ENCODE measurements around the gene HK1.

Gene HK1

DNA sequence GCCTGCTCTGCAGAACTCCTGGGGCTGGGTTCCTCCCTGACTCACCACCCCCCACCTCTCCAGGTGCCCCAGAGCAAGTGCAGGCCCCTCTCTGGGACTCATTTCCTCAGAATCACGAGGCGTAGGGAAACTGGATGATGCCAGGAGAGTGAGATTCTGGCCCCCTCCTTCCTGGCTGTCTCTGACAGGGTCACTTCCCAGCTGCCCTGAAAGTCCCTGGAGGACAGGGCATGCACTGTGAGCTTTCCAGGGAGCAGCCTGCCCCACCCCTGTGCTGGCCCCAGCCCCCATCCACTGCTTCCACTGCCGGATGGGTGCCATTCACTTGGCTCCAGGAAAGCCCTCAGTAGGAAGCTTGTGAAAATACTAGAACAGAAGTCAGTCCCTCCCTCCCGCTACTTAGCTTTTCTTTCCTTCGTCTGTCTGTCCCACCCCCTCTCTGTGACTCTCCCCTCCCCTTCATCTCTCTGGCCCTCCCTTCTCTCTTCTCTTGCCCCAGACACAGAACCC is 128.1 kb downstream of the HK1 start:
- no peak for DNase-seq
- ATAC-seq: no peak

DNA sequence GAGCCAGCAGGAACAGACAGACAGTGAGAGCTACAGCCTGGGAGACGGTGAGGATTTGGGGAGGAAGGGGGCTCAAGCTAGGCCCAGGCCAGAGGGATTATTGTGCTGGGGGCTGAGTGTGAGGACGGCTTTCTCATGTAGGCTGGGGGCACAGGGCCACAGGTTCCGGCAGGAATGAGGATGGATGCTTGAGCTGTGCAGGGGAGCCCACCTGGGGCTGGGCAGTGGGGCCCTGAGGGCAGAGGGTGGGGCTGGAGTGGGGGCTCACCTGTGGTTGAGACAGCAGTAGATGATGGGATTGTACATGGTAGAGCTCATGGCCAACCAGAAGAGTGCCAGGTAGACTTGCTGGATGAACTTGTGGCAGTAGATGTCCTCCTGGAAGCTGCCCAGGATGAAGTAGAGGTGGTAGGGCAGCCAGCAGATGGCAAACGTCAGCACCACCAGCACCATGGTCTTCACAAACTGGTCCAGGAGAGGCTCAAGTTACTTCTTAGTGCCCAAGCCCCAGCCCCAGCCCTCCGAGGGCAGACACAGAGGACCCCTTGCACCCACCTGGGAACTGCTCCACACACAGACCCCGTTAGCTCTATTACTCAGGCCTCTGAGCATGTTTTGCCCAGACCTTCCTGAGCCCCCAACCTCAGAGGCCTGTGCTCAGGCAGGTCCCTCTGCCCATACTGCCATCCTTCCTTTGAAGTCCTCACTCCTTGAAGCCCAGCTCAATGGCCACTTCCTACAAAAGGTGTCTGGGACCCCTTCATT is 128.7 kb downstream of the HK1 start:
- DNase-seq (no peak), ATAC-seq (no peak)

DNA sequence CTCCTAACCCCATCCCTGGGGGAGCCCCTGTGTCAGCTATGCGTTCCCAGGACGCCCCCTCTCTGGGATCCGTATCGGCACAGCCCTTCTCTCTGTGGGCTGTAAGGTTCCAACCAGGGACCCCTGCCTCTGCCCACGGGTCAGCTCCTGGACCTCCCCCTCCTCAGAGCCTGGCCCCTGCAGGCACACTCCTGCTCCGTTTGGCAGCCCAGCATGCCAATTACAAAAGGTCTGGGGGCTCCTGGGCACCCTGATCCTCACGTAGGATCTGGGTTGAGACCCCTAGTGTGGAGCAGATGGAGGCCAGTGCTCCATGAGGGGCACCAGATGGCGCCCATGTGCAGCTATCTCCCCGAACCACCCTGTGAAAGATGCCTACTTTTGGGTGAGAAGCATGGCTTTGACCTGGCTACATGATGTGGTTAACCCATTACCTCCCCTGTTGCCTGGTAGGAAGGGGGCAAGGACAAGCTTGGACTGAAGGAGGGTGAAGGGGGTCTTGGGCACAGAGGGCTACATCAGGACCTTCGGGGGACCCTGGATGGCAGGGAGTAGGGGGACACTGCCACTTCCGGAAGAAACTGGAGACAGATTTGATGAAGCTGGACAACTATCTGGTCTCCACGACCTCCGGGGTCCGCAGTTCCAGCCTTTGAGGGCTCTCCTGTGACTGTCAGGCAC is 129.5 kb downstream of the HK1 start:
- ATAC-seq (no peak), DNase-seq (no peak)

DNA sequence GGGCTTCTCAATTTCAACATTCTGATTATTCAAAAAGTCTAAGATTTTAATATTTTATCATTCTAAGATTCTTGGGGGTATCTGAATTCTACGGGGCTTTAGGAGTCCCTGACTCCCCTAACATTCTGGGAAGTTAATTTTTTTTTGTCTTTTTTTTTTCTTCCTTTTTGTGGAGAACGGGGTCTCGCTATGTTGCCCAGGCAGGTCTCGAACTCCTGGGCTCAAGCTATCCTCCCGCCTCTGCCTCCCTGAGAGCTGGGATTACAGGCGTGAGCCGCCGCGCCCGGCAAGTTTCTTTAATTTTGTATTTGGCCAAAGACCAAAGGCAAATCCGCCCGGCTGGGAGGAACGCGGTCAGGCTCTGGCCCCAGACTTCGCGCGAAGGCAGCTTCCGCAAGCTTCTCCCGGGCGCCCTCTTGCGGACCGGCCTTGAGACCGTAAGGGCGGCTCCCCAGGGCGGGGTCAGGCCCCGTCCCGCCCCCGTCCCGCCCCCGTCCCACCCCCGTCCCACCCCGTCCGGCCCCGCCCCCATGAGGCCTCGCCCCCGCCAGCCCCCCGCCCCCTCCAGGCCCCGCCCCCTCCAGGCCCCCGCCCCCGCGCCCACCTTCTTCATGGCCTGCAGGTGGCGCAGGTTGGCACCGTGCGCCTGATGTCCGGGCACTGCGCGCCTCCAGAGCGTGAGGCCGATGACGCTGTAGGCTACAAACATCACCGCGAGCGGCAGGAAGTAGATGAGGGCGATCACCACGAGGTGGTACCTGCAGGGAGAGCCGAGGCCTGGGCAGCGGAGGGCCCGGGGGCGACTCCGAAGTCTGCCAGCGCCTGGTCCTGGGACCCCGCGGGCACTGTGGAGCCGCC is 130.3 kb downstream of the HK1 start:
- peak; percentile 93 for ATAC-seq
- DNase-seq: peak; percentile 94

DNA sequence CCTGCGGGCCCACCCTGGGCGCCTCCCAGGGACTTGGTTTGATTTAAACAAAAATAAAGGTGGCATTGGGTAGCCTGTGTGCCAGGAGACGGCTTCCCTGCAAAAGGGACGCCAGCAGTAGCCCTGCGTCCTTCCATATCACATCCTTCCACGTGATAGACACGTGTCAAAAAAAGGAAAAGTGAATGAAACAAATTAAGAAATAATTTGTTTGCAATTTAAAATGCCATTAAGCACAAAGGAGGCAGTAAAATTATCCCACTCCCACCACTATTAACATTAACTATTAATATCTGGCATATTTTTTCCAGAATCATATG is 130.8 kb downstream of the HK1 start:
- DNase-seq: no peak
- no peak for ATAC-seq

DNA sequence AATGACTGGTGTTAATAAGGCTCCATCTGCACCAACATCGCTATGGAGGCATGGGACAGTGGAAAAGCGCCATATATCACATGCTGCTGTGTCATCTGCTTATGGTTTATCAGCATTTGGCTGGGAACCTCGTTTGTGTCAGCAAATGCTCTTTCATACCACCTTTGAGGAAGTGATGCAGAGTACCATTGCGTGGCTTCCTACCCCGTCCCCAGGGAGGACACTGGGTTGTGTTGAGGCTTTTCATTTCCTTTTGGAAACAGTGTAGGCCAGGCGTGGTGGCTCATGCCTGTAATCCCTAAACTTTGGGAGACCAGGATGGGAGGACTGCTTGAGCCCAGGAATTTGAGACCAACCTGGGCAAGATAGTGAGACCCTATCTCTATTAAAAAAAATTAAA is 131.7 kb downstream of the HK1 start:
- no peak for ATAC-seq

DNA sequence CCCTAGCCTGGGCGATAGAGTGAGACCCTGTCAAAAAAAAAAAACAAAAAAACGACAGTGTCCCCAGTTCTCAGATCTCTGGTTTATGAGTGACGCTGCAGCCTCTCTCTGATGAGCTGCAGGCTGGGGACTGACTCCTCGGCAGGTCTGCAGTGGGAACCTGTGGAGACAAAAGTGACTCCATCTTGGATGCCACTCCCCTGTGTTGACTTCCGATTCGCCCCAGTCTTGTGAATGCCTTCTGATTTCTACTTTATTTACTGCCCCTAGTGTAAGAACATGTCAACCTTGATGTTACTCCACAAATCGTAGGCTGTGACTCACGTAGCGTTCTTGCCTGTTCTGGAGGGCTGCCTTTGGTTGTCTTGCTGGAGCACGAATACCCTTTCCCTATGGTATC is 132.2 kb downstream of the HK1 start:
- ATAC-seq (no peak), DNase-seq (no peak)

More for the DNA sequence above, 131.7 kb downstream of the HK1 start:
- DNase-seq: no peak

DNA sequence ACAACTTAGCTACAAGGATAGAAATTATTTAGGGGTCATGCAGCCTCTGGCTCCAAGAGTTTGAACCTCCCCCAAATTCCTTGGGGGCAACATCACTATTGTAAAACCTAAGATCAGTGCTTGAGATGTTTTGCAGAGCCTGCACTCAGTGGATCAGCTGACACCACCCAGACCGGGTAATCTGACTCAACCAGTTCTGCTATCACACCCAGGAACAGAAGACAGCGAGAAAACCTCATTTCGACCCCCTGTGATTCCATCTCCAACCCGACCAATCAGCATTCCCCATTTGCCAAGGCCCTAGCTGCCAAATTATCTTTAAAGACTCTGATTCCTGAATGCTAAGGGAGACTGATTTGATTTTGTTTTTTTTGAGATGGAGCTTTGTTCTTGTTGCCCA is 133.2 kb downstream of the HK1 start:
- no peak for ATAC-seq
- DNase-seq: no peak

DNA sequence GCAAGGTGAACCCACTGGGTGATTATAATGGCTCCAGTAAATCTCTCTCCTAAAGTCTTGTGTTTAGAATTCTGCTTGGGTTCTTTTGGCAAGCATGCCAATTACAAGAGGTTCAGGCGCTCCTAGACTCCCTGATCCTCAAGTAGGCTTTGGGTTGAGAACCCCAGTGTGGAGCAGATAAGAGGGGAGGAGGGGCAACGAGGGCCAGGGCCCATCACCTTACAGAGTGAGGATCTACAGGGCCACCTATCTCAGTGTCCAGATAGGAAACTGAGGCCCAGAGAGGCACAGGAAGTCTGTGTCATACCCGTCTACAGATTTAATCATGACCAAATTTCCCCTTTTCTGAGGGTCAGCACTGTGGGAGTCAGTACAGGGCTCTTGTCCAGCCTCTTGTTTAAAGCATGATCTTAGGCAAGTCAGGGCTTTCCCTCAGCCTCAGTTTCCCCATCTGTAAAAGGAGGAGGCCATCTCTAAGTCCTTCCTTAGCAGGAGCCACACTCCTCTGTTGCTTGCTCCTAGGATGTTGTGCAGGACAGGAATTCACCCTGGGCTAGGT is 134.0 kb downstream of the HK1 start:
- ATAC-seq: no peak
- no peak for DNase-seq

DNA sequence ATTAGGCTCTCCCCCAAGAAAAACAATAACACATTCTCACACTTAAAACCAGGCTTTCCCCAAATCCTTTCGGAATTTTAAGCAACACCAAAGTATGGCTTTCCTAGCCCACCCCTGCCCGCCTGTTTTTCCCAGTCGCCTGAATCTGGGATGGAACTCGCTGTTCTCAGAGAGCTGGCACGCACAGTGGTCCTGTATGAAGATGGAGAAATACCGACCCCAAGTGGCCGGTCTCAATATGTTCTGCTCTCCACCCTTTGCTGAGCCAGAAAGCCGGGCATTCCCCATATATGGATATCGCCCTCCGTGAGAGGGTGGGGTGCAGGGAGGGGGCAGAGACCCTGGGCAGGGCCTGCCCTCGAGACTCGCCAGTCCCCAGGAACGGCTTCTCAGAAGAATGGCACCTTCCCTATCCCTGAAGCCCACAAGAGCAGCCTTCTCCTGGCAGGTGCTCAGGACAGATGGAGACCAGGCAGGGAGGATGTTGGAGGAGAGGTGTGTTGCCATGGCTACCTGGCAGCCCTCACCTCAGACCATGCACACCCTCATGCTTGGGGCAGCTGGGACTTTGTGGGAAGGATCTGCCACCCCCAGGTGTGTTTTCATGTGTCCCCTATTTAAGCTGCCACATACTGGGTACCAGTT is 135.0 kb downstream of the HK1 start:
- DNase-seq (peak; percentile 47), ATAC-seq (no peak)

DNA sequence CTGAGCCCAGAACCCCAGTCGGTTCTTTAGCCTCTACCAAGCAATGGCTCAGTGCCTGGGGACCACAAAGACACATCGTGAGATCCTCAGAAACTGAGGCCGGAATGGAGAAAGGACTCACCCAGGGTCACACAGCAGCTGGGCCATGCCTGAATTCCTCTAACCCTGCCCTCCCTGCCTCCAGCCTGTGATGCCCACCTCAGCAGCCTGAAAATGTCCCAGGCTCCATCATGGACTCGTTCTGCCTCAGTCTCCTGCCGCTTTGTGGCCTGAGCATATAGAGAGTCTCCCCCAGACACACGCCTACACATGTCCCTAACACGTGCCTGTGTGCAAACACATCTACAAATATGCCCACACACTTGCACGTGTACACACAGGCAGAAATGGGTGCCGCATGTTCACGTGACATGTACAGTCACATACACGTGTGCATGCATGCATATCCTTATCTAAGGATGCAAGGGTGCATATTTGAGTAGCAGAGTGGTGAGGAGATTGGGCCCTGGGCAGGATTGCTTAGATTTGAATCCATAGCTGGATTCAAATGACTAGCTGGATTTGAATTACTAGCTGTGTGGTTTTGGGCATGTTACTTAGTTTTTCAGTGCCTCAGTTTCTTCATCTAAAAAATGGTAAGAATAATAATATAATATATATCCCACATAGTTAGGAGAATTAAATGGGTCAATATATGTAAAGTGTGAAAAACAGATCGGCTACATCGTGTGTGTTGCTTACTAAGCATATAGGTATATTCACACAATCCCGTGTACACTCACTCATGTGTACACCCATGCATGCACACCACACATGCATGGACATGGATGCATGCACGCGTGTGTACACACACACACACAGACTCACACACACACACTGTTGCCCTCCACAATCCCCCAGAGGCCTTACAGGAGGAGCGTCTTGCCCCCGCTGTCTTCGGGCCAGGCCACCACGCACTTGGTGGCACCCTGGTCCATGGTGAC is 136.0 kb downstream of the HK1 start:
- ATAC-seq (no peak), DNase-seq (no peak)

DNA sequence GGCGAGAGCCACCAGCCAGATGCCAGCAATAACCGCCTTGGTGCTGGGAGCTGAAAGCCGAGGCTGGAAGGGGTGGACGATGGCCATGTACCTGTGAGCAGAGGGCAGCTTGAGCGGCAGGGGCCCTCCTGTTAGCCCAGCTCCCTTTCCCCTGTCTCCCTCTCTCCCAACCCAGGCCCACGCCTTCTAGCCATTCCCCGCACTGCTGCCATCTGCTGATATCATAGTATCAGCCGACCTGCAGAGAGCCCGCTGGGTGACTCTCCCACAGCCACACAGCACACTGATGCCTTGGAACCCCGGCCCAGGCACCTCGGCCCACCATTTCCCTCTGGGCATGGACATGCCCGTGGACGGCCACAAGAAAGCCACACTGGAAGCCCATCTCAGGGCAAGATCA is 136.8 kb downstream of the HK1 start:
- DNase-seq: no peak
- ATAC-seq: no peak

DNA sequence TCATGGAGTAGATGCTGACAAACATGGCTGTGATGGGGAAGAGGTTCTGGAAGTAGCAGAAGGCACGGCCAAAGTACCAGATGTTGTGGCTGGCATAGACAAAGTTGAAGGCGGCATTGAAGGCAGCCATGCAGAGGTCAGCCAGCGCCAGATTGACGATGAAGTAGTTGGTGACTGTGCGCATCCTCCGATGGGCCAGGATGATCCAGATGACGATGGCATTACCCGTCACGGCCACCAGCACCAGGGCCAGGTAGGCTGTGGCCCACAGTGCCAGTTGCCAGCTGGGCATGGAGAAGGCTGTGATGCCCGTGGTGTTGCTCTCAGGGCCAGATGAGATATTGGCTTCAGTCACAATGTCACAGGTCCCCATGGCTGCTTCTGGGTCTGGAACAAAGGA is 137.7 kb downstream of the HK1 start:
- ATAC-seq (no peak), DNase-seq (no peak)

DNA sequence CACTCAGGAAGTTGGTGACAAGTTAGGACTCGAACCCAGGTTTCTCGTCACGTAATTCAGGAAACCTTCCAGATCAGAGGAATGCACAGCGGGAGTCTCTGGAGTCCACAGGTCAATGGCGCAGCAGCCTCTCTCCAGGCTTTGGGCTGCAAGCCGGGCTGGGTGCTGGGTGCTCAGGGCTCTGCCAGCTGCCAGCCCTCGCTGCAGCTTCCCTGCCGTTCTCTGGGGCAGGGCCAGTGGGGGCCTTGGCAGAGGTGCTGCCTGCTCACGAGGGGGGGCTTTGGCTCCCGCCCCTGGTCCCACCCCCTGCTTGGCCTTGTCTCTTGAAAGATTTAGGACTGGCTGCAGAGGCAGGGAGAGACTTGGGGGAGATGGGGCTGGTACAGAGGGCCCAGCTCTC is 138.4 kb downstream of the HK1 start, which contains the start of gene TACR2:
Gene TACR2, minus strand, starts transcription at position 224 of the 400 bp plus-strand sequence. CDS start 595 bp downstream, outside the sequence.
- DNase-seq (no peak), ATAC-seq (no peak)

DNA sequence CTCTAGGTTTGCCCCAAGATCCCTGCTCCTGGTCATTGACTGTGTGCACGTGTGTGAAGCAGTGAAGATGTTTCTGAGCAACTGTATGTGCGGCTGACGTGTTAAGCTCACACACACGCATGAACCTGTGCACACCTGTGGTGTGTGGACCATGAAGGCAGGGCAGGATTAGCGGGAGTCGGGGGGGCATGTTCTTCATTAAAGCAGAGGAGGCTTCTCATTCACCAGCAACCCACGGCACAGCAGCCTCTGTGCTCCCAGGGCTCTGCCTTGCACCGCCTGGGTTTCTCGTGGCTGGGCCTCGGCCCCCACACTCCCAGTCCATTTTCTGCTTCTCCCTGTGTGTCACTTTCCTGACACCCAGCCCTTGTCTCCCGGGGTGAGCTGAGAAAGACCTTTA is 139.2 kb downstream of the HK1 start:
- ATAC-seq (no peak), DNase-seq (no peak)

DNA sequence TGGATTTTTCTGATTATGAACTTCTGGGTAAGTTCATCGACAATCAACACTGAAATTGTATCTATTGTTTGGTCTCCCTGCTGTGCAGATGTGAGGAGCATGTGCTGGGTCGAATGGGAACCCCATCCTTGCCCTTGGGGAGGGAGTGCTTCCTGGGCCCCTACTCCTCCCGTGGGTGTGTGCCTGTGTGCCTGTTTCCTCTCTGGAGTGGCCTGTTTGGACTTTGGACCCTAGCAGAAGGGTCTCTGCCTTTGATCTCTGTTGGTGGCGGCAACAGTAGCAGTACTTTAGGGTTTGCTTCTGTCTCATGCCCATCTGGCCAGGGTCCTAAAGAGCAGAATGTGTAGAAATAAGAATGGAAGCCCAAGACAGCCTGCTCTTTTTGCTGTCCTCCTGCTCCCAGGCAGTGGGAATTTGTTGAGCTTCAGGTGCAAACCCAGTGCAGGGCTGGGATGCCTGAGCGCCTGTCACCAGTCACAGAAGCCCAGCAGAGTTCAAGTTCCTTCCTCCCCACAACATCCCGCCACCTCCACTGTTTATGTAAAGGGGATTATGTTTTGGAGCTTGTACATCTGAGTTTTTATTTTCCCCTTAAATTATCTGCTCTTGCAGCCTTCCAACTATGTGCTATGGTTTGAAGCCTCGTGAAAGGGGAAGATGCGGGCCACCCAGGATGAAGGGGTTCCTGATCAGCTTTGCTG is 139.9 kb downstream of the HK1 start:
- no peak for DNase-seq
- ATAC-seq: no peak

DNA sequence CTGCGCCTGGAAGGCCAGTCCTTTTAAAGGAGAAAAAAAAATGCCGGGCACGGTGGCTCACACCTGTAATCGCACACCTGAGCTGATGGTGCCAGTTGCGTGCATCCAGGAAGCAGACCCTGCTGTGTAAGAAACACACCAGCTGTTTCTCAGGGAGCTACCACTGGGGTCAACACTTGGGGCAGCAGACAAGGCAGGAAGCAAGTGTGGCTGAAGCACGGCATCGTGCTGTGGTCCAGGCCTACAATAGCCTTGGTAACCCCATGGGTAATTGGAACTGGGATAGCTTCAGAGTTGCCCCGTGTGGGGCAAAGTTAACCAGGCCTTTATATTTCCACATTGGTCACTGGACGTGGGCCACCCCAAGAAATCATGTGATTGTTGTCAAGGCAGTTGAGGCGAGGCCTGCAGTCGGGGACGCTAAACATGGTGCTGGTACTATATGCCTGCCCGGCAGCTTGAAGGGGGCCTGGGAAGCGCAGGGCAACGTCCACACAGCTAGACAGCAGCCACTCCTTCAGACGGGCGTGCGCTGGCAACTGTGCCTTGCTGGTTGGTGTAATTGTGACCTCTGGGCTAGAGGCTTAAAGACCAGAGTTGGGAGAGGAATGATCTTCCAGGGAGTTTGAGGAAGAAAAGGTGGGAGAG is 140.9 kb downstream of the HK1 start:
- ATAC-seq (no peak), DNase-seq (no peak)

DNA sequence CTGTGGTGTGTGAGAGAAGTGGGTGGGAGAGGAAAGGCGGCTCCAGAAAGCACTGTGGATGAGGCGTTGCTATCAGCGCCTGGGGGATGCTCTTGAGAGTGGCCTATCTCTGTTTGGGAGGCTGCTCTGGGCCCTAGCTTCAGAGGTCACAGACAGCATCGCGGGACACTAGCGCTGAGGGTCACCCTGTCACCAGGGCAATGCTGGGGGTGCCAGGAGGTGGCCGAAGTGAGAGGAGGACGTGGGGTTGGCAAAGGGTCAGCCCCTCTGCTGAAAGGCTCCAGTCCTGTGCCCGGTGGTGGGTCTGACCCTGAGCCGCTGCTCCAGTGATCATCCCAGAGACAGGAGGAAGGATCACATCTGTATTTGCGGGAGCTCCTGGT is 141.4 kb downstream of the HK1 start:
- no peak for DNase-seq
- ATAC-seq: no peak

DNA sequence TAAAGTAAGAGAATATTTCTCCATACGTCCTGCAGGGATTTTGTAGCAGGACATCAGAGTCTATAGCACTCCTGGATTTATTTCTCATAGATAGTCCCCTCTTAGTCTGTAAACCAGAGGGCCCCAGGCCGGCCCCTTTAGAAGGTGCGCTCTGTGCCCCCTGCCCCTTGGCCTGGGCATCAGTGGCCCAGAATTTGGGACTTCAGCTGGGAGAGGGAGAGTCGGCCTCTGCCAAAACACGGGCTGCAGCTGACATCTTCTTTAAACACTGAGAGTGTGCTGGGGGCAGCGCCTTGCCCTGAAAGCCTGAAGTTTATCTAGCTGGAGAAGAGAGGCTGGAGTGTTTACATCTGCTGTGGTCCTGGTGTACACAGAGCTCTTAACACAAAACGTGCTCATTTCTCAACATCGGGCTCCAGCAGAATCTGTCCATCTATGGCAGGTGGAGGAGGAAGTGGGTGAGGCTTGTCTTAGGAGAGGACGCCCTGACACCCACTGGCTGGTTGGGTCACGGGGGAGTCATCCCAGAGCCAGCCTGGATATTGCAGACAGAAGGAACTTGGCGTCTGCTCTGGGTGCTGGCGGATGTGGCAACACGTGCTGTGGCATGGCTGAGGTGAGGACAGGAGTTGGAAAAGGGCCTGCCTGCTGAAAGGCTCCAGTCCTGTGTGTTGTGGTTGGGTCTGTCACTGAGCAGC is 143.5 kb downstream of the HK1 start:
- ATAC-seq (peak; percentile 14), DNase-seq (no peak)

Data from stimulated activated naive CD8-positive, alpha-beta T cell treated with anti-CD3 and anti-CD28 coated beads, Interleukin-15, Interleukin-2, amounts not matched to agents 100 U/mL and 50 U/mL, for 24 hours (primary cell).